Measurements from ENCODE around the gene DRD4. TPM values are rescaled to one million over a fixed set of nuclear protein-coding genes. Genes with fewer than 3 reads are reported as not detected.

The DRD4 gene
- total and polyA plus RNA-seq, 2 donors (not counting 1 experiment from before 2014, with no cell fraction given), result not detected

GRCh38 chr11:623999-624704 is 12.9 kb upstream of the DRD4 start:
- no peak overlapping the region for H3K4me3 Mint-ChIP-seq
- WGBS (ENCODE audit: insufficient coverage), result 93% methylated on average over 24 of the region's 25 CpGs
- H3K4me3 ChIP-seq (ENCODE audit: control extremely low read depth in 1 of 5, extremely low read depth in 1 of 5, insufficient read depth in 1 of 5, low read depth in 2 of 5, low read length in 4 of 5), result no peak overlapping the region
- no peak overlapping the region for H3K27ac Mint-ChIP-seq
- H3K4me2 ChIP-seq (replicated peaks; ENCODE audit: low read depth, low read length, poor library complexity, severe bottlenecking), result no peak overlapping the region
- ChIA-PET POLR2A (interaction anchor here (0.7 to 0.9 kb wide), 2 partner anchors 8 to 41 kb away, joined by 3 to 7 read pairs; partner anchors contain the start of gene IRF7), CTCF (no interaction called here)
- H2AFZ ChIP-seq (ENCODE audit: insufficient read depth, low read depth, low read length, poor library complexity, severe bottlenecking), result no peak overlapping the region
- intact Hi-C loops (cut with micrococcal nuclease), result no loop called here
- H3K4me1 ChIP-seq (ENCODE audit: control insufficient read depth in 2 of 2, insufficient read depth in 2 of 2, low read length in 2 of 2), result peaks cover 18 to 20% of the 10 kb centered on the region in 2 donors
- peaks cover 0 to 8% (median 0%) of the 10 kb centered on the region in 3 donors for H3K9me3 ChIP-seq (ENCODE audit: control extremely low read depth in 1 of 3, control insufficient read depth in 2 of 3, insufficient read depth in 1 of 3, low read length in 2 of 3)
- no peak overlapping the region for H3K27ac ChIP-seq (ENCODE audit: low read length in 2 of 2)
- no peak for ATAC-seq (ENCODE audit: low read depth)
- H3K79me2 ChIP-seq (ENCODE audit: control insufficient read depth, insufficient read depth, low read length), result no peaks in the 10 kb centered on the region
- peaks cover 0 to 34% (median 11%) of the 10 kb centered on the region in 4 experiments for H3K27me3 ChIP-seq (replicated peaks in 1 of 4; ENCODE audit: control extremely low read depth in 1 of 4, control insufficient read depth in 3 of 4, insufficient read depth in 4 of 4, low read length in 3 of 4)
- peak; percentile 16 for DNase-seq
- no peaks in the 10 kb centered on the region for H4K20me1 ChIP-seq (ENCODE audit: control insufficient read depth, insufficient read depth, low read length, poor library complexity, severe bottlenecking)
- H3K9me3 Mint-ChIP-seq (ENCODE audit: insufficient read depth), result no peaks in the 10 kb centered on the region
- H3K4me1 Mint-ChIP-seq, result peaks cover 15% of the 10 kb centered on the region
- TF ChIP-seq EZH2 (IDR thresholded peaks at IDR 0.05; ENCODE audit: borderline replicate concordance, insufficient read depth, low read depth, low read length, poor library complexity, severe bottlenecking) (no peak), CTCF (IDR thresholded peaks at IDR 0.05) (no peak)
- peaks cover 21% of the 10 kb centered on the region for H3K27me3 Mint-ChIP-seq
- no peak overlapping the region for H3K9ac ChIP-seq (ENCODE audit: low read length)
- no peaks in the 10 kb centered on the region for H3K36me3 ChIP-seq (replicated peaks in 1 of 2; ENCODE audit: control extremely low read depth in 1 of 2, control insufficient read depth in 1 of 2, extremely low read depth in 1 of 2, insufficient read depth in 2 of 2, low read length in 1 of 2)

Data from B cell (primary cell).